Stomach (tissue), 4 donors: ENCODE results near the gene CHRNE.

ENCODE experiments used
- POLR2A ChIP-seq, 4 donors: fragments of 450-650 bp; IDR thresholded peaks; one replicate each; pipeline ENCODE4 v1.6.1; 2016; ENCODE audit warnings: antibody characterized with exemption in 4 of 4, control low read depth in 2 of 4, mild to moderate bottlenecking in 1 of 4, moderate library complexity in 1 of 4
- TF ChIP-seq, protein P1 (sequence below), 7 experiments: fragments of 450-650 bp in 4 of 7; fragments of 200-600 bp in 3 of 7; sonication (generic) in 3 of 7; IDR thresholded peaks; one replicate each; pipeline ENCODE4 v1.5.1; 2016 to 2019; ENCODE audit warnings: antibody characterized with exemption in 7 of 7, control low read depth in 2 of 7, mild to moderate bottlenecking in 1 of 7

DNA sequence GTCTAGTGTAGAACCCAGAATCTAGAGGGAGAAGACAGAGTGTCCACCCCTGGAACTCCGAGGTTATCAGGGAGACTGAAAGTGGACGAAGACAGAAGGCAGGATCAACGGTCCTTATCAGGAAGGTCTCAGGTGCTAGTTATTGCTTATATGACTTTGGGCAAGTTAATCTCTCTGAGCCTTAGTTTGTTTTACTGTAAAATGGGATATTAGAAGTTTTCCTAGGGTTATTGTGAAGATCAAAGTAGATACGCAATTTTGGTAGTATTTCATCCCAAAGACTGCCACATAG is 38.4 kb upstream of the CHRNE start:
- TF ChIP-seq, protein P1, sequence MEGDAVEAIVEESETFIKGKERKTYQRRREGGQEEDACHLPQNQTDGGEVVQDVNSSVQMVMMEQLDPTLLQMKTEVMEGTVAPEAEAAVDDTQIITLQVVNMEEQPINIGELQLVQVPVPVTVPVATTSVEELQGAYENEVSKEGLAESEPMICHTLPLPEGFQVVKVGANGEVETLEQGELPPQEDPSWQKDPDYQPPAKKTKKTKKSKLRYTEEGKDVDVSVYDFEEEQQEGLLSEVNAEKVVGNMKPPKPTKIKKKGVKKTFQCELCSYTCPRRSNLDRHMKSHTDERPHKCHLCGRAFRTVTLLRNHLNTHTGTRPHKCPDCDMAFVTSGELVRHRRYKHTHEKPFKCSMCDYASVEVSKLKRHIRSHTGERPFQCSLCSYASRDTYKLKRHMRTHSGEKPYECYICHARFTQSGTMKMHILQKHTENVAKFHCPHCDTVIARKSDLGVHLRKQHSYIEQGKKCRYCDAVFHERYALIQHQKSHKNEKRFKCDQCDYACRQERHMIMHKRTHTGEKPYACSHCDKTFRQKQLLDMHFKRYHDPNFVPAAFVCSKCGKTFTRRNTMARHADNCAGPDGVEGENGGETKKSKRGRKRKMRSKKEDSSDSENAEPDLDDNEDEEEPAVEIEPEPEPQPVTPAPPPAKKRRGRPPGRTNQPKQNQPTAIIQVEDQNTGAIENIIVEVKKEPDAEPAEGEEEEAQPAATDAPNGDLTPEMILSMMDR (IDR thresholded peaks at IDR 0.05): no peak
- TF ChIP-seq POLR2A (IDR thresholded peaks at IDR 0.05): no peak
